Neural cell (in vitro differentiated cells): ENCODE results near the gene CDK6.

Experiments
- EP300 ChIP-seq: fragments of 450-650 bp; conservative IDR thresholded peaks from 2 replicates; pipeline ENCODE4 v1.6.1; 2014; ENCODE audit warnings: antibody characterized with exemption, mild to moderate bottlenecking, moderate library complexity; ENCODE audit not compliant: poor library complexity, severe bottlenecking
- POLR2AphosphoS5 ChIP-seq: IDR thresholded peaks from 2 replicates; pipeline ENCODE4 v1.6.1; 2012
- RAD21 ChIP-seq: fragments of 450-650 bp; conservative IDR thresholded peaks from 2 replicates; pipeline ENCODE4 v1.6.1; 2014; ENCODE audit warnings: antibody characterized with exemption, mild to moderate bottlenecking, moderate library complexity
- SMC3 ChIP-seq: fragments of 450-650 bp; conservative IDR thresholded peaks from 2 replicates; pipeline ENCODE4 v1.6.1; 2014; ENCODE audit warnings: antibody characterized with exemption, mild to moderate bottlenecking, moderate library complexity; ENCODE audit not compliant: poor library complexity
- TF ChIP-seq, protein P1 (sequence below): fragments of 450-650 bp; IDR thresholded peaks from 2 replicates; pipeline ENCODE4 v1.5.1; 2014; ENCODE audit warnings: antibody characterized with exemption, mild to moderate bottlenecking, moderate library complexity; ENCODE audit not compliant: poor library complexity, severe bottlenecking

DNA sequence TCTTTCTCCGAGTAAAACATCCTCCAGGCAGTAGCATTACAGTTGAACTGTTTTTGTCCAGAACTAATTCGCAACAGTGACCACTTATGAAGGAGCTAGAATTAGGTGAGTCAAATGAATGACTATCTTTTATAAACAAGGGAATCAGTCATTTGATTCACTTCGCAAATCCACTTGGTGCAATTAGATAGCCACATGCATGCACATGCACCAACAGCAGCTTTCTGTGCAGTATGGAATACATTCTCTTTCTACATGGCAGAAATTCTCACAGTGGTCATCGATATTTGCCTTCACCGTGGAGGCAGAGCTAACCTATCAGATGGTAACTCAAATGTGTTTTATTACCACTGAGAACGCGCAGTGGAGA is 118.8 kb downstream of the CDK6 start:
- TF ChIP-seq, protein P1, sequence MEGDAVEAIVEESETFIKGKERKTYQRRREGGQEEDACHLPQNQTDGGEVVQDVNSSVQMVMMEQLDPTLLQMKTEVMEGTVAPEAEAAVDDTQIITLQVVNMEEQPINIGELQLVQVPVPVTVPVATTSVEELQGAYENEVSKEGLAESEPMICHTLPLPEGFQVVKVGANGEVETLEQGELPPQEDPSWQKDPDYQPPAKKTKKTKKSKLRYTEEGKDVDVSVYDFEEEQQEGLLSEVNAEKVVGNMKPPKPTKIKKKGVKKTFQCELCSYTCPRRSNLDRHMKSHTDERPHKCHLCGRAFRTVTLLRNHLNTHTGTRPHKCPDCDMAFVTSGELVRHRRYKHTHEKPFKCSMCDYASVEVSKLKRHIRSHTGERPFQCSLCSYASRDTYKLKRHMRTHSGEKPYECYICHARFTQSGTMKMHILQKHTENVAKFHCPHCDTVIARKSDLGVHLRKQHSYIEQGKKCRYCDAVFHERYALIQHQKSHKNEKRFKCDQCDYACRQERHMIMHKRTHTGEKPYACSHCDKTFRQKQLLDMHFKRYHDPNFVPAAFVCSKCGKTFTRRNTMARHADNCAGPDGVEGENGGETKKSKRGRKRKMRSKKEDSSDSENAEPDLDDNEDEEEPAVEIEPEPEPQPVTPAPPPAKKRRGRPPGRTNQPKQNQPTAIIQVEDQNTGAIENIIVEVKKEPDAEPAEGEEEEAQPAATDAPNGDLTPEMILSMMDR = no peak
- no peak for TF ChIP-seq POLR2AphosphoS5
- no peak for TF ChIP-seq EP300
- TF ChIP-seq SMC3 = no peak
- TF ChIP-seq RAD21 = no peak
